ENCODE measurements around the gene ACVR1.
A peak's percentile ranks its signal among the peaks of the same experiment; 100 is the strongest.

ACVR1 gene

GRCh38 chr2:157735532-157735931 lies 140.6 kb downstream of the ACVR1 start:
- no peak overlapping the region for H3K27ac ChIP-seq
- no peaks in the 10 kb centered on the region for H3K27me3 ChIP-seq (replicated peaks)
- no peak overlapping the region for H3K4me3 ChIP-seq (ENCODE audit: low read depth, low read length)
- H3K36me3 ChIP-seq (replicated peaks), result peaks cover 29% of the 10 kb centered on the region
- TF ChIP-seq CTCF (IDR thresholded peaks at IDR 0.05; ENCODE audit: low read depth, low read length, missing control alignments), result no peak
- no peak for DNase-seq
- in situ Hi-C loops (cut with HindIII; ENCODE audit: low pct_ligation_motif_present, low sequenced_read_pairs), result no loop called here

GRCh38 chr2:157733263-157733662 lies 142.9 kb downstream of the ACVR1 start:
- Histone ChIP-seq H3K27ac (no peak overlapping the region), H3K27me3 (replicated peaks) (no peaks in the 10 kb centered on the region), H3K36me3 (replicated peaks) (peaks cover 29% of the 10 kb centered on the region), H3K4me3 (ENCODE audit: low read depth, low read length) (no peak overlapping the region)
- no peak for DNase-seq
- no peak for TF ChIP-seq CTCF (IDR thresholded peaks at IDR 0.05; ENCODE audit: low read depth, low read length, missing control alignments)
- in situ Hi-C loops (cut with HindIII; ENCODE audit: low pct_ligation_motif_present, low sequenced_read_pairs), result no loop called here

GRCh38 chr2:157732596-157732995 lies 143.5 kb downstream of the ACVR1 start:
- no peak for DNase-seq
- Histone ChIP-seq H3K4me3 (ENCODE audit: low read depth, low read length) (no peak overlapping the region), H3K27ac (no peak overlapping the region), H3K36me3 (replicated peaks) (peaks cover 29% of the 10 kb centered on the region), H3K27me3 (replicated peaks) (no peaks in the 10 kb centered on the region)
- TF ChIP-seq CTCF (IDR thresholded peaks at IDR 0.05; ENCODE audit: low read depth, low read length, missing control alignments), result no peak
- in situ Hi-C loops (cut with HindIII; ENCODE audit: low pct_ligation_motif_present, low sequenced_read_pairs), result no loop called here

GRCh38 chr2:157727693-157728092 lies 148.4 kb downstream of the ACVR1 start:
- H3K36me3 ChIP-seq (replicated peaks), result peaks cover under 1% of the 10 kb centered on the region
- no peak for DNase-seq
- no peak overlapping the region for H3K27ac ChIP-seq
- TF ChIP-seq CTCF (IDR thresholded peaks at IDR 0.05; ENCODE audit: low read depth, low read length, missing control alignments), result no peak
- H3K4me3 ChIP-seq (ENCODE audit: low read depth, low read length), result no peak overlapping the region
- in situ Hi-C loops (cut with HindIII; ENCODE audit: low pct_ligation_motif_present, low sequenced_read_pairs), result no loop called here
- no peaks in the 10 kb centered on the region for H3K27me3 ChIP-seq (replicated peaks)

GRCh38 chr2:157726946-157727345 lies 149.2 kb downstream of the ACVR1 start:
- no peak for TF ChIP-seq CTCF (IDR thresholded peaks at IDR 0.05; ENCODE audit: low read depth, low read length, missing control alignments)
- Histone ChIP-seq H3K4me3 (ENCODE audit: low read depth, low read length) (no peak overlapping the region), H3K27me3 (replicated peaks) (no peaks in the 10 kb centered on the region), H3K27ac (no peak overlapping the region), H3K36me3 (replicated peaks) (no peaks in the 10 kb centered on the region)
- in situ Hi-C loops (cut with HindIII; ENCODE audit: low pct_ligation_motif_present, low sequenced_read_pairs), result no loop called here
- no peak for DNase-seq

GRCh38 chr2:157725846-157726245 lies 150.3 kb downstream of the ACVR1 start:
- in situ Hi-C loops (cut with HindIII; ENCODE audit: low pct_ligation_motif_present, low sequenced_read_pairs), result no loop called here
- H3K4me3 ChIP-seq (ENCODE audit: low read depth, low read length), result no peak overlapping the region
- DNase-seq, result peak; percentile 38
- H3K36me3 ChIP-seq (replicated peaks), result no peaks in the 10 kb centered on the region
- no peak for TF ChIP-seq CTCF (IDR thresholded peaks at IDR 0.05; ENCODE audit: low read depth, low read length, missing control alignments)
- no peaks in the 10 kb centered on the region for H3K27me3 ChIP-seq (replicated peaks)
- no peak overlapping the region for H3K27ac ChIP-seq
